HepG2 (cell line): ENCODE measurements around the gene EPHA2. TPM values are rescaled to one million over a fixed set of nuclear protein-coding genes. Genes with fewer than 3 reads are reported as not detected.

Experiments
- ATAC-seq: fragments of 200-7000 bp; cut with Tn5 transposase; 3 replicates; pipeline ENCODE4 v1.9.1; 2020; ENCODE audit warnings: mild to moderate bottlenecking, moderate library complexity
- BruUV-seq: library from RNA; stranded (reverse); fragments of 400-500 nt; replicated peaks from 2 replicates; lab custom pipeline; 2021; lab: Mats Ljungman, UMichigan
- CTCF ChIA-PET: fragments of 300-600 bp; formaldehyde crosslinking; extraction: SDS; loops from one replicate; lab custom pipeline; 2021; ENCODE audit warnings: low total read pairs, inconsistent platforms, low intra/inter-chr PET ratio; lab: Yijun Ruan, JAX
- POLR2A ChIA-PET: fragments of 350-600 bp; sonication (Branson Sonifier 250); formaldehyde crosslinking; loops from one replicate; lab custom pipeline; 2020; ENCODE audit warnings: antibody characterized with exemption, inconsistent platforms; lab: Yijun Ruan, JAX
- DNase-seq: peaks from one replicate; pipeline ENCODE4 v3.0.0-alpha.2; 2015; ENCODE audit warnings: low spot score
- FAIRE-seq: peaks from 3 replicates; lab custom pipeline; 2011; peaks lifted over from hg19 to GRCh38; lab: Jason Lieb, UNC
- H2AFZ ChIP-seq: one replicate; pipeline ENCODE4 v1.6.1; 2011; ENCODE audit warnings: low read length, inconsistent platforms
- H3K27ac ChIP-seq: fragments of 300-600 bp; 3 replicates; pipeline ENCODE4 v1.8.0; 2011; ENCODE audit warnings: mixed run types, mild to moderate bottlenecking, mixed read lengths, low read length, inconsistent platforms; ENCODE audit not compliant: insufficient read depth; ENCODE audit errors: extremely low read length
- H3K27me3 ChIP-seq, 2 experiments: fragments of 200-600 bp in 1 of 2; 2 replicates in 1 of 2; 3 replicates in 1 of 2; pipeline versions ENCODE4 v1.6.0 to v1.8.0; 2011; ENCODE audit warnings: low read length in 2 of 2, mild to moderate bottlenecking in 2 of 2, moderate library complexity in 2 of 2, inconsistent platforms in 1 of 2; ENCODE audit not compliant: insufficient read depth in 2 of 2, control insufficient read depth in 1 of 2
- H3K36me3 ChIP-seq, 2 experiments: fragments of 200-600 bp in 1 of 2; replicated peaks in 1 of 2; 2 replicates in 1 of 2; 3 replicates in 1 of 2; pipeline versions ENCODE4 v1.5.1 to v1.8.0; 2011; ENCODE audit warnings: low read length in 2 of 2, inconsistent platforms in 1 of 2; ENCODE audit not compliant: insufficient read depth in 2 of 2, control insufficient read depth in 1 of 2
- H3K4me1 ChIP-seq: 2 replicates; pipeline ENCODE4 v1.5.1; 2012; ENCODE audit warnings: low read length, inconsistent platforms; ENCODE audit not compliant: insufficient read depth
- H3K4me2 ChIP-seq: 2 replicates; pipeline ENCODE4 v1.6.0; 2011; ENCODE audit warnings: low read depth, low read length, inconsistent platforms
- H3K4me3 ChIP-seq, 3 experiments: fragments of 200-600 bp in 1 of 3; sonication (generic), shearing (Covaris generic) in 1 of 3; replicated peaks in 1 of 3; 2 replicates each; pipeline ENCODE4 v1.5.1; 2011 to 2016; ENCODE audit warnings: low read length in 3 of 3, inconsistent platforms in 2 of 3, low read depth in 2 of 3, mild to moderate bottlenecking in 2 of 3, control low read depth in 1 of 3, mixed read lengths in 1 of 3; ENCODE audit not compliant: insufficient read depth in 1 of 3
- H3K79me2 ChIP-seq: one replicate; pipeline ENCODE4 v1.6.1; 2011; ENCODE audit warnings: low read length, inconsistent platforms; ENCODE audit not compliant: insufficient read depth
- H3K9ac ChIP-seq: 2 replicates; pipeline ENCODE4 v1.6.0; 2011; ENCODE audit warnings: mild to moderate bottlenecking, low read depth, low read length, inconsistent platforms; ENCODE audit not compliant: insufficient read depth
- H3K9me3 ChIP-seq: 2 replicates; pipeline ENCODE4 v1.5.1; 2012; ENCODE audit warnings: mild to moderate bottlenecking, low read length
- H4K20me1 ChIP-seq: 2 replicates; pipeline ENCODE4 v1.6.0; 2011; ENCODE audit warnings: inconsistent platforms, mild to moderate bottlenecking, low read length, moderate library complexity; ENCODE audit not compliant: insufficient read depth
- ASH2L ChIP-seq: fragments of 300-600, 200-600 bp; sonication (generic); IDR thresholded peaks from 2 replicates; pipeline ENCODE4 v1.7.0; 2017; ENCODE audit warnings: low read depth, mild to moderate bottlenecking, moderate library complexity, mixed read lengths, low read length; ENCODE audit not compliant: insufficient read length
- BORCS8-MEF2B ChIP-seq: sonication (generic); formaldehyde crosslinking; IDR thresholded peaks from 2 replicates; pipeline ENCODE4 v1.8.0; 2022; ENCODE audit warnings: mild to moderate bottlenecking, missing genetic modification reagents
- EHMT2 ChIP-seq: fragments of 200-600 bp; sonication (generic); IDR thresholded peaks from 2 replicates; pipeline ENCODE4 v1.7.0; 2017; ENCODE audit warnings: antibody characterized with exemption, low read depth, low read length, borderline replicate concordance
- ELF1 ChIP-seq: sonication (generic); formaldehyde crosslinking; IDR thresholded peaks from 2 replicates; pipeline ENCODE4 v1.4.0; 2020; ENCODE audit warnings: missing genetic modification reagents
- HDAC1 ChIP-seq: sonication (generic); formaldehyde crosslinking; IDR thresholded peaks from 2 replicates; pipeline ENCODE4 v1.5.1; 2020; ENCODE audit warnings: mild to moderate bottlenecking, missing genetic modification reagents
- SALL1 ChIP-seq: sonication (generic); formaldehyde crosslinking; IDR thresholded peaks from 2 replicates; pipeline ENCODE4 v1.8.0; 2022; ENCODE audit warnings: mild to moderate bottlenecking, missing genetic modification reagents
- STAT6 ChIP-seq: sonication (generic); formaldehyde crosslinking; IDR thresholded peaks from 2 replicates; pipeline ENCODE4 v1.4.0; 2020; ENCODE audit warnings: missing genetic modification reagents, mild to moderate bottlenecking, borderline replicate concordance
- WIZ ChIP-seq: sonication (generic); formaldehyde crosslinking; IDR thresholded peaks from 2 replicates; pipeline ENCODE4 v1.5.1; 2020; ENCODE audit warnings: mild to moderate bottlenecking, missing genetic modification reagents
- ZNF18 ChIP-seq: sonication (generic); formaldehyde crosslinking; IDR thresholded peaks from 2 replicates; pipeline ENCODE4 v1.8.0; 2022; ENCODE audit warnings: mild to moderate bottlenecking, missing genetic modification reagents; ENCODE audit not compliant: insufficient replicate concordance
- ZNF256 ChIP-seq: sonication (generic); formaldehyde crosslinking; conservative IDR thresholded peaks from 2 replicates; pipeline ENCODE4 v1.4.0; 2020; ENCODE audit warnings: missing genetic modification reagents
- ZNF646 ChIP-seq: sonication (generic); formaldehyde crosslinking; IDR thresholded peaks from 2 replicates; pipeline ENCODE4 v1.9.0; 2021; ENCODE audit warnings: mild to moderate bottlenecking, missing genetic modification reagents
- ZNF780A ChIP-seq: sonication (generic); formaldehyde crosslinking; IDR thresholded peaks from 2 replicates; pipeline ENCODE4 v1.8.0; 2022; ENCODE audit warnings: mild to moderate bottlenecking, missing genetic modification reagents, moderate library complexity
- WGBS: methylation state at CpG from one replicate; pipeline ENCODE4 v1.1.6; 2017; ENCODE audit warnings: low lambda C conversion rate; 5-methylcytosine and 5-hydroxymethylcytosine counted together
- in situ Hi-C: cut with HindIII; loops from 2 replicates; pipeline ENCODE4 v1.10.0; 2017; ENCODE audit warnings: low pct_unique_long_range_greater_than_20kb; ENCODE audit not compliant: extremely low pct_ligation_motif_present
- intact Hi-C: fragments of 100-400 bp; cut with micrococcal nuclease; formaldehyde crosslinking; loops from one replicate; pipeline ENCODE4 v1.10.0; 2022; ENCODE audit not compliant: unreplicated experiment
- polyA plus RNA-seq, 8 experiments: library from polyadenylated mRNA; depleted of rRNA in 3 of 8; stranded (reverse) in 7 of 8; unstranded in 1 of 8; fragments of >200 nt; fragmentation: Illumina TruSeq in 4 of 8; extraction: Trizol in 4 of 8; gene quantifications; 2 replicates each; pipeline versions ENCODE4 v1.2.1 to v1.2.3, GENCODE V29; 2011 to 2016; ENCODE audit warnings: low read depth in 4 of 8, missing spikeins in 1 of 8, mixed read lengths in 1 of 8; ENCODE audit not compliant: insufficient read depth in 1 of 8
- total RNA-seq, 5 experiments: library from RNA; depleted of rRNA; stranded (reverse); fragments of >200 nt; fragmentation: Illumina TruSeq; extraction: Trizol; gene quantifications; 2 replicates each; pipeline ENCODE4 v1.2.3, GENCODE V29; 2016; ENCODE audit warnings: low read depth in 1 of 5

The EPHA2 gene
- total and polyA plus RNA-seq, 2 of the 13 experiments (the other 11 are each of a cell fraction or from before 2014, with no cell fraction given), result 33.6 to 53.6 TPM

GRCh38 chr1:16166117-16166516, 10.2 kb upstream of the EPHA2 start (continued):
- TF ChIP-seq WIZ, result no peak
- no peak for TF ChIP-seq STAT6 (CRISPR knock-in tag)

GRCh38 chr1:16165548-16165947, 9.7 kb upstream of the EPHA2 start:
- ChIA-PET POLR2A (interaction anchor here (1.2 to 4.4 kb wide), 6 partner anchors 9 to 41 kb away, joined by 4 to 72 read pairs (median 16); partner anchors contain the start of gene EPHA2), CTCF (no interaction called here)
- Histone ChIP-seq H3K9ac (peak overlapping the region; percentile 45; the same call in 1 of the 2 replicates), H3K27me3 (peaks cover 0 to under 1% of the 10 kb centered on the region in 2 experiments; a peak in 1 of 5 replicates), H3K4me2 (peak overlapping the region; percentile 75), H3K27ac (no peak overlapping the region), H3K4me1 (peaks cover 64% of the 10 kb centered on the region), H3K79me2 (no peaks in the 10 kb centered on the region), H3K36me3 (no peaks in the 10 kb centered on the region), H2AFZ (no peak overlapping the region), H4K20me1 (no peaks in the 10 kb centered on the region), H3K9me3 (no peaks in the 10 kb centered on the region), H3K4me3 (peak overlapping the region in 1 of 3 experiments; percentile 47; a peak in 2 of 6 replicates)
- WGBS, result 27% methylated on average over 7 of the region's 7 CpGs
- FAIRE-seq (no peak), DNase-seq (no peak), ATAC-seq (peak; percentile 60)
- intact Hi-C loops (loop anchor here (2.0 kb wide), 1 partner anchor 13 kb away; no protein-coding TSS in a partner anchor), in situ Hi-C loops (no loop called here)
- BruUV-seq, result no TSS peak
- TF ChIP-seq ZNF18 (CRISPR knock-in tag) (no peak), ZNF646 (CRISPR knock-in tag) (peak; percentile 86), SALL1 (0 out of 2 replicates have a peak, but pooled peaks have one; percentile 13), EHMT2 (no peak), ASH2L (no peak), ELF1 (peak; percentile 69), ZNF780A (CRISPR knock-in tag) (no peak), HDAC1 (CRISPR knock-in tag) (0 out of 2 replicates have a peak, but pooled peaks have one; percentile 19), BORCS8-MEF2B (CRISPR knock-in tag) (no peak), ZNF256 (no peak)
